ENCODE data around the gene LEKR1.
A peak's percentile ranks its signal among the peaks of the same experiment; 100 is the strongest.
"Not testable (repeated sequence)": the region's sequence is repeated elsewhere in the genome, so short reads cannot be mapped to it uniquely, and the experiment has no call there.

The LEKR1 gene

DNA sequence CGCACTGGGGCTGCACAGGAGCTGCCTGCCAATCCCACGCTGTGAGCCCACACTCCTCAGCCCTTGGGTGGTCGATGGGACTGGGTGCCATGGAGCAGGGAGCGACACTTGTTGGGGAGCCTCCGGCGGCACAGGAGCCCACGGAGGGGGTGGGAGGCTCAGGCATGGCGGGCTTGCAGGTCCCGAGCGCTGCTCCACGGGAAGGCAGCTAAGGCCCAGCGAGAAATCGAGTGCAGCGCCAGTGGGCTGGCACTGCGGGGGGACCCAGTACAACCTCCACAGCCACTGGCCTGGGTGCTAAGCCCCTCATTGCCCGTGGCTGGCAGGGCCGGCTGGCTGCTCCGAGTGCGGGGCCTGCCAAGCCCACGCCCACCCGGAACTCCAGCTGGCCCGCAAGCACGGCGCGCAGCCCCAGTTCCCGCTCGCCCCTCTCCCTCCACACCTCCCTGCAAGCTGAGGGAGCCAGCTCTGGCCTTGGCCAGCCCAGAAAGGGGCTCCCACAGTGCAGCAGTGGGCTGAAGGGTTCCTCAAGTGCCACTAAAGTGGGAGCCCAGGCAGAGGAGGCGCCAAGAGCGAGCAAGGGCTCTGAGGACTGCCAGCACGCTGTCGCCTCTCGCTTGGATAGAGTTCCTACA is 3.4 kb upstream of the LEKR1 start:
- not testable (repeated sequence) for H3K4me1 ChIP-seq (ENCODE audit: control insufficient read depth, insufficient read depth, low read length)

DNA sequence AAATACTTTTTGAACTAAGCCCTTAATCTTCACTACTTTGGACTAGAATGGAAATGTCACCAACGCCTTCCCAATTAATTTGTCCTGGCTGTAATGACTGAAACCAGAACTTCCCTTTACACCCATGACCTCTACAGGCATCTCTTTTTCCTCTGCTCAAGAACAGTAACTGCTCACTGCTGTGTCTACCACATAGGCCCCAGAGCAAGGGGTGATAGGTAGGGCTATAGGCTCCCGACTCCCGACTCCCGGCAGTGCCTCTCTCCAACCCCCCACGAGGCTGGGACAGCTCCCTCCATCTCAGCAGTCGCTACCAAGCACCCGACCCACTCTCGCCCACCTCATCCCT is 384 bp upstream of the LEKR1 start:
- Histone ChIP-seq H3K9me3 (ENCODE audit: control insufficient read depth, insufficient read depth, low read length) (no peaks in the 10 kb centered on the region), H3K4me3 (ENCODE audit: low read depth, low read length) (peak overlapping the region; percentile 72), H3K4me1 (ENCODE audit: control insufficient read depth, insufficient read depth, low read length) (peaks cover 10% of the 10 kb centered on the region), H3K9ac (ENCODE audit: low read depth, low read length) (no peak overlapping the region), H3K36me3 (ENCODE audit: control insufficient read depth, insufficient read depth, low read length) (no peaks in the 10 kb centered on the region), H3K27me3 (ENCODE audit: control insufficient read depth, insufficient read depth, low read length) (peaks cover 60% of the 10 kb centered on the region)

More for the DNA sequence above, 3.4 kb upstream of the LEKR1 start:
- H3K36me3 ChIP-seq (ENCODE audit: control insufficient read depth, insufficient read depth, low read length); H3K4me3 ChIP-seq (ENCODE audit: low read depth, low read length); H3K9me3 ChIP-seq (ENCODE audit: control insufficient read depth, insufficient read depth, low read length); H3K9ac ChIP-seq (ENCODE audit: low read depth, low read length): not testable (repeated sequence)
- H3K27me3 ChIP-seq (ENCODE audit: control insufficient read depth, insufficient read depth, low read length), result peaks cover 41% of the 10 kb centered on the region

DNA sequence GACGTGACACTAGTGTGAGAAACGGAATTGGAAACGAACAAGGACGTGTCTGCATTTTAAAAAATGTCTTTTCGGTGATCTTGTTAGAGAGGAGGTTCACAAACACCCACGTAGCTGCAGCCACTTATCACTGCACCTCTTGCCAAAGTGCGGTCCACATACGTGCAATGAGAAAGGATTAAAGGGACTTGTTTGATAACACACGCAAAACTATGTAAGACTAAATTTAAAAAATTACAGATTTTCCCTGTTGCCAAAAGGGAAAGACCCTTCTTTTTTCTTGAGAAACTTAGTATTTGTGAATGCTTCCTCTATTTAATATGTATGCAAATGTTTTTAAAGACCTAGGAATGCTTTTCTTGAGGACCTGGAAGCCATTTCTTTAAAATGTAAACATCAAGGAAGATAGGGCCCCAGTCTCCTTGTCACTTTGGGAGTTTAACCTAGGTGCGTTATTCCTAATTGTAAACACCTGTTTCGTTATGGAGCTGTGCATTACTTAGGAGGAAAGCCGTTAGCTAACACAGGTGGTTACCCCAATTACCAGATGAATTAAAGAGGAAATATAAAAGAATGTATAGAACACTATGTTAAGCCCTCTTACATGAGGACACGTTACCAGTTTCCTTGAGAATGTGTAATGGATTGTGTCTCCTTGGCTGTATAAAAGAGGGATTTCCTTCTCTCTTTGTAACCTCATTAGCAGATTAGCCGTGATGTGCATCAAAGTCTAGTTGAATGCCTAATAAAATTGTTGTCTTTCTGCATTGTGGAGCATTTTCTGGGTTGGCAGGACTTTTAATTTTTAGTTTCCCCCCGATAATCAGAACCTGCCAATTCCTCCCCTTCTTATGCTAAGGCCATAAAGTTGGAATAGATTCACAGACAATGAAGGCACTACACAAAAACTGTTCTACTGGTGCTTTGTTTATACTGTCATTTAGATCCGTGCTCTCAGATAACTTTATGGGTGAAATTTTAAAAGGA is 1.0 kb downstream of the LEKR1 start:
- Histone ChIP-seq H3K4me3 (ENCODE audit: low read depth, low read length) (peak overlapping the region; percentile 72), H3K9me3 (ENCODE audit: control insufficient read depth, insufficient read depth, low read length) (no peaks in the 10 kb centered on the region), H3K27me3 (ENCODE audit: control insufficient read depth, insufficient read depth, low read length) (peaks cover 65% of the 10 kb centered on the region), H3K9ac (ENCODE audit: low read depth, low read length) (no peak overlapping the region), H3K36me3 (ENCODE audit: control insufficient read depth, insufficient read depth, low read length) (no peaks in the 10 kb centered on the region), H3K4me1 (ENCODE audit: control insufficient read depth, insufficient read depth, low read length) (peaks cover 19% of the 10 kb centered on the region)

- no peaks in the 10 kb centered on the region for H3K9me3 ChIP-seq (ENCODE audit: control insufficient read depth, insufficient read depth, low read length)
- H3K36me3 ChIP-seq (ENCODE audit: control insufficient read depth, insufficient read depth, low read length), result no peaks in the 10 kb centered on the region
- no peak overlapping the region for H3K4me3 ChIP-seq (ENCODE audit: low read depth, low read length)
- peaks cover 31% of the 10 kb centered on the region for H3K4me1 ChIP-seq (ENCODE audit: control insufficient read depth, insufficient read depth, low read length)
- H3K9ac ChIP-seq (ENCODE audit: low read depth, low read length), result no peak overlapping the region
- peaks cover 57% of the 10 kb centered on the region for H3K27me3 ChIP-seq (ENCODE audit: control insufficient read depth, insufficient read depth, low read length)
Measured at GRCh38 chr3:156831006-156831405, 4.9 kb downstream of the LEKR1 start.

- Histone ChIP-seq H3K9me3 (ENCODE audit: control insufficient read depth, insufficient read depth, low read length) (no peaks in the 10 kb centered on the region), H3K4me1 (ENCODE audit: control insufficient read depth, insufficient read depth, low read length) (peaks cover 27% of the 10 kb centered on the region), H3K4me3 (ENCODE audit: low read depth, low read length) (no peak overlapping the region), H3K9ac (ENCODE audit: low read depth, low read length) (no peak overlapping the region), H3K36me3 (ENCODE audit: control insufficient read depth, insufficient read depth, low read length) (no peaks in the 10 kb centered on the region), H3K27me3 (ENCODE audit: control insufficient read depth, insufficient read depth, low read length) (peaks cover 46% of the 10 kb centered on the region)
Measured at GRCh38 chr3:156834435-156834834, 8.3 kb downstream of the LEKR1 start.

DNA sequence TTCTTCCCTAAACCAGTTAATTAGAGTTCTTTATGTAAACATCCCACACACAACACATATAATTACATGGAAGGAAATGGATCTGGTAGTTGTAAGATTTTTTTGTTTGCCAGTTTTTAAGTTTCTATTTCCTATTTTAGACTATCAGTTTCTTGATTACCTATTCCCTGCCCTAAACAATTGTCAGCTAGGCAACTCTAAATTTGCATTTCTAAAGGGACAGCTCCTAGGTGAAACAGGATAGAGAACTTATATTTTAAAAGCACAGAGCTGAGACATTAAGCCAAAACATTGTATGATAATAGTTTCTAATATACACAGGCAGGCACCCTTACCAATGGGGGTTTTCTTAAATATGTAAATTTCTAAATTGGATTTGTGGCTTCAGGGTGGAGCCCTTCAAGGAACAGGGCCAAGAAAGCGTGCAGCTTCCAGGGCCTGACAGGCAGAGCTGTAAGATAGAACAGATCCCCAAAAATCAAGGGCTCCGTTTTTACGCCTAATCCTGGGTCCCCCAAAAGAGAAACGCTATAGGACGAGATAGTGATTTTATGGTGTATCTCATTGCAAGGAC is 8.9 kb downstream of the LEKR1 start:
- Histone ChIP-seq H3K36me3 (ENCODE audit: control insufficient read depth, insufficient read depth, low read length) (no peaks in the 10 kb centered on the region), H3K27me3 (ENCODE audit: control insufficient read depth, insufficient read depth, low read length) (peaks cover 40% of the 10 kb centered on the region), H3K9ac (ENCODE audit: low read depth, low read length) (no peak overlapping the region), H3K4me3 (ENCODE audit: low read depth, low read length) (no peak overlapping the region), H3K4me1 (ENCODE audit: control insufficient read depth, insufficient read depth, low read length) (peaks cover 27% of the 10 kb centered on the region), H3K9me3 (ENCODE audit: control insufficient read depth, insufficient read depth, low read length) (no peaks in the 10 kb centered on the region)

DNA sequence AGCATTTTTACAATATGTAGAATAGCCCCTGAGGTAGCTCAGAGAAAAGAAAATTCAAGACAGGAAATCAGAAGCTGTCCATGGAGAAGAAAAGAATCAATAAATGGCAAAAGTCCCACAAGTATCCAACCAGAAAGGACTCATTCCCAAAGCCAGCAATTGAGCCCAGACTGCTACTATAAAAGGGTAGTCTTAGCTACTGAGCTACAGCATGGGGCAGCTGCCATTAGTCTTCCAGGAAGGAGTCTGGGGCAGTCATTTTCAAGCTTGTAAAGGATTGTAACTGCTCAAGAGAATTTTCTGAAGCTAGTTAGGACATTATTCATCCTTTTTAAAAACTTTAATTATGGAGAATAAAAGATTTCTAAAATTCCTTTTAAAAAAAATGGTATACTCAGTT is 10.5 kb downstream of the LEKR1 start:
- no peak overlapping the region for H3K4me3 ChIP-seq (ENCODE audit: low read depth, low read length)
- peaks cover 17% of the 10 kb centered on the region for H3K4me1 ChIP-seq (ENCODE audit: control insufficient read depth, insufficient read depth, low read length)
- no peaks in the 10 kb centered on the region for H3K36me3 ChIP-seq (ENCODE audit: control insufficient read depth, insufficient read depth, low read length)
- no peaks in the 10 kb centered on the region for H3K9me3 ChIP-seq (ENCODE audit: control insufficient read depth, insufficient read depth, low read length)
- no peak overlapping the region for H3K9ac ChIP-seq (ENCODE audit: low read depth, low read length)
- peaks cover 32% of the 10 kb centered on the region for H3K27me3 ChIP-seq (ENCODE audit: control insufficient read depth, insufficient read depth, low read length)

DNA sequence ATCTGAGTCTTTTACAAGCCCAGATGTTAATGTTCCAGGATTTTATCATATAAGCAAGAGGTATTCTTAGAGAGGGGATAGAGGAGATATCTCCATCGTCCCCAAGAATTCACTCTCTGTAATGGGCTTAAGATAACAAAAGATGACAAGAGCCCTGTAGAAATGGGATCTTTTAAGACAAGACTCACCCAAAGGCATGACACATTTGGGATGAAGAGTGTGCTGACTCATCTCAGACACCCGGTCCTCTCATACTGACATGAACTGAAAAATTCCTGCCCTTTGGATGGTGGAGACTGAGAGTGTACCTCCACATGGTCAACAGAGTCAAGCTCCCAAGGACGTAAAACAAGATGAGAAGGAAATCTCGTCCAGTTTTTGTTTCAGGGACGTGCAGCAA is 11.0 kb downstream of the LEKR1 start:
- Histone ChIP-seq H3K36me3 (ENCODE audit: control insufficient read depth, insufficient read depth, low read length) (no peaks in the 10 kb centered on the region), H3K4me1 (ENCODE audit: control insufficient read depth, insufficient read depth, low read length) (peaks cover 13% of the 10 kb centered on the region), H3K27me3 (ENCODE audit: control insufficient read depth, insufficient read depth, low read length) (peaks cover 28% of the 10 kb centered on the region), H3K4me3 (ENCODE audit: low read depth, low read length) (no peak overlapping the region), H3K9ac (ENCODE audit: low read depth, low read length) (no peak overlapping the region), H3K9me3 (ENCODE audit: control insufficient read depth, insufficient read depth, low read length) (no peaks in the 10 kb centered on the region)

DNA sequence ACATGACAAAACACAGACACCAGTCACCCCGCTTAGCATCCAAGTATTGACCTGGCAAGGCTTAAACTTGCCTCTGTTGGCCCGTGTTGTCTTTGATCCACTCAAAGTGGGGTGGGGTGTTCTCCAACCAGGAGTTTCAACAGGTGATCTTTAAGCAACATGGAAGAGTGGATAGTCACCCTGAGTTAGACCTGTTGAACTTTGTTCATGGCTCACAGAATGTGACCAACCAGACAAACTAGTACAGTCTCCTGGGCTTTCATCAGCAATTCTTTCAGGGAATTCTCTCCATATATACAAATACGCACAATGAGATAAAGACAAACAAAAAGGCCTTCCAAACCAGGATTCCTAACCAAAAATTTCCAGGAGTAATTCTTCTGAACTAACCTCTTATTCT is 11.9 kb downstream of the LEKR1 start:
- Histone ChIP-seq H3K9me3 (ENCODE audit: control insufficient read depth, insufficient read depth, low read length) (no peaks in the 10 kb centered on the region), H3K4me1 (ENCODE audit: control insufficient read depth, insufficient read depth, low read length) (peaks cover 7% of the 10 kb centered on the region), H3K27me3 (ENCODE audit: control insufficient read depth, insufficient read depth, low read length) (peaks cover 19% of the 10 kb centered on the region), H3K36me3 (ENCODE audit: control insufficient read depth, insufficient read depth, low read length) (no peaks in the 10 kb centered on the region), H3K4me3 (ENCODE audit: low read depth, low read length) (no peak overlapping the region), H3K9ac (ENCODE audit: low read depth, low read length) (no peak overlapping the region)

GRCh38 chr3:156840826-156841689 is 14.9 kb downstream of the LEKR1 start:
- Histone ChIP-seq H3K4me1 (ENCODE audit: control insufficient read depth, insufficient read depth, low read length) (no peaks in the 10 kb centered on the region), H3K27me3 (ENCODE audit: control insufficient read depth, insufficient read depth, low read length) (peaks cover 11% of the 10 kb centered on the region), H3K9ac (ENCODE audit: low read depth, low read length) (no peak overlapping the region), H3K4me3 (ENCODE audit: low read depth, low read length) (no peak overlapping the region), H3K36me3 (ENCODE audit: control insufficient read depth, insufficient read depth, low read length) (no peaks in the 10 kb centered on the region), H3K9me3 (ENCODE audit: control insufficient read depth, insufficient read depth, low read length) (no peaks in the 10 kb centered on the region)

DNA sequence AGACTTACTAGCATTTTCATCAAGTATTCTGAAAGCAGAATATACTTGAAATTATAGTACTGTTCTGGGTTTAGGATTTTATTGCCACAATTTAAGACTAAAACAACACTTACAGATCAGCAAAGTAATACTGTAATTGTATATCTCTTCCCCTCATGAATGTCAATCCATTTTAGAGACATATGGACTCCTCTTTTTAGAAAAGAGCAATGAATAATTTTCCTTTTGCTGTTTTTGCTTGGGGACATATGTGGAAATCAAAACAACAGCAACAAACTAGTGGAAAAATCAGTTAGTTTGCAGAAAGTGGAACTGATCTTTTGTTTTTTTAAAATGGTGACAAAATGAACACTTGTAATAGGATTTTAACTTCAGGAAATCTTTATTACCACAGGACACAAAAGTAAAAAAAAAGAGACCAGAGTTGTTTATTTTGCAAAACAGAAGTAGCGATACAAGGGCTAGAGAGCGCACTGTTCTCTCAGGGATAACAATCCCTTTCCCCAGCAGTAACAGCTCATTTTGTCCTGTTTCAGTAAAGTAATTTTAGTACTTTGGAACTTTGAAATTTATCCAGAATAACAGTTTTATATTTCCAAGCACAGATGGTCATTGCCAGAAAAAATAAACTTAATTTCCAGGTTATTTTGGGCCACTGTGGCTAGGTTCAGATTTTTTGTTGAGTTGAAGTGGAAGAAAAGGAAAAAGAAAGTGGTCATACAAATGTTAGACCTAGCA is 17.1 kb downstream of the LEKR1 start:
- Histone ChIP-seq H3K27me3 (ENCODE audit: control insufficient read depth, insufficient read depth, low read length) (no peaks in the 10 kb centered on the region), H3K4me3 (ENCODE audit: low read depth, low read length) (no peak overlapping the region)

More for the DNA sequence above, 17.1 kb downstream of the LEKR1 start:
- Histone ChIP-seq H3K4me1 (ENCODE audit: control insufficient read depth, insufficient read depth, low read length) (no peaks in the 10 kb centered on the region), H3K36me3 (ENCODE audit: control insufficient read depth, insufficient read depth, low read length) (no peaks in the 10 kb centered on the region), H3K9me3 (ENCODE audit: control insufficient read depth, insufficient read depth, low read length) (no peaks in the 10 kb centered on the region), H3K9ac (ENCODE audit: low read depth, low read length) (no peak overlapping the region)

Data from iPS-15b (cell line).